NK-92 (cell line): ENCODE measurements around the gene MASP2.
"Not testable (repeated sequence)": the region's sequence is repeated elsewhere in the genome, so short reads cannot be mapped to it uniquely, and the experiment has no call there.

Experiments used
- DNase-seq: peaks from one replicate; lab custom pipeline; 2025; ENCODE audit not compliant: unreplicated experiment; lab: John Stamatoyannopoulos, UW

The MASP2 gene

DNA sequence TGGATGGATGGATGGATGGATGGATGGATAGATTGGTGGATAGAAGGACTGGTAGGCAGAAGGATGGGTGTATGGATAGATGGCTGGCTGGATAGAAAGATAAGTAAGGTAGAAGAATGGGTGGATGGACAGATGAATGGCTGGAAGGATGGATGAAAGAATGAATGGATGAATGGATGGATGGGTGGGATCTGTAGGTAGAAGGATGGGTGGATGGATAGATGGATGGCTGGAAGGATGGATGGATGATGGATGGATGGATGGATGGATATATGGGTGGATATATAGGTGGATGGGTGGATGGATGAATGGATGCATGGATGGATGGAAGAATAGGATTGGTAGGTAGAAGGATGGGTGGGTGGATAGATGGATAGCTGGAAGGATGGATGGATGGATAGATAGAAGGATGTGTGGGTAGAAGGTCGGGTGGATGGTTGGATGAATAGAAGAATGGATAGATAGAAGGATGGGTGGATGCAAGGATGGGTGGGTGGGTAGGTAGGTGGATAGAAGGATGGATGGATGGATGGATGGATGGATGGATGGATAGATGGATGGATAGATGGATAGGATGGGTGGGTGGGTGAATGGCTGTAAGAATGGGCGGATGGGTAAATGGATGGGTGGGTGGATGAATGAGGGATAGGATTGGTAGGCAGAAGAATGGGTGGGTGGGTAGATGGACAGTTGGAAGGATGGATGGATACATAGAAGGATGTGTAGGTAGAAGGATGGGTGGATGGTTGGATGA is 7.5 kb downstream of the MASP2 start:
- no peak for DNase-seq

DNA sequence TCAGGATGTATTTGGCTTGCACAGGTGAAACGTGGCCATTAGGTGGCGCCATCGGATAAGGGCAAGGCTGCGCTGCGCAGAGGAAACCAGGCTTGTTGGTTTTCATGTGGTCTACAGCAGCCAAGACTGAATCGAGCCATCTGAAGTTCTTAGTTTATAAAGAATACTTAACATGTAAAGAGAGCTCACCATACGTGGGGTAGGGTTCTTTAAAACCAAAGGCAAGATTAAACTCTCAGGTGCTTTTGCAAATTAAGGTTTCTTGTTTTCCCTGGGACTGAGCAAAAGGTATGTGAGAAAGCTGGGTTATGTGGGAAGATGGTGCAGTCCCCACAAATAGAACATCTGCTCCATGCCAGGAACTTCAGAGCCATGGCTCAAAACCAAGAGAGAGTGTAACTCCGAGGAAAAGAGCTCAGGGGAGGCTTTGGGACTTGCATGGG is 9.3 kb downstream of the MASP2 start:
- DNase-seq, result no peak

DNA sequence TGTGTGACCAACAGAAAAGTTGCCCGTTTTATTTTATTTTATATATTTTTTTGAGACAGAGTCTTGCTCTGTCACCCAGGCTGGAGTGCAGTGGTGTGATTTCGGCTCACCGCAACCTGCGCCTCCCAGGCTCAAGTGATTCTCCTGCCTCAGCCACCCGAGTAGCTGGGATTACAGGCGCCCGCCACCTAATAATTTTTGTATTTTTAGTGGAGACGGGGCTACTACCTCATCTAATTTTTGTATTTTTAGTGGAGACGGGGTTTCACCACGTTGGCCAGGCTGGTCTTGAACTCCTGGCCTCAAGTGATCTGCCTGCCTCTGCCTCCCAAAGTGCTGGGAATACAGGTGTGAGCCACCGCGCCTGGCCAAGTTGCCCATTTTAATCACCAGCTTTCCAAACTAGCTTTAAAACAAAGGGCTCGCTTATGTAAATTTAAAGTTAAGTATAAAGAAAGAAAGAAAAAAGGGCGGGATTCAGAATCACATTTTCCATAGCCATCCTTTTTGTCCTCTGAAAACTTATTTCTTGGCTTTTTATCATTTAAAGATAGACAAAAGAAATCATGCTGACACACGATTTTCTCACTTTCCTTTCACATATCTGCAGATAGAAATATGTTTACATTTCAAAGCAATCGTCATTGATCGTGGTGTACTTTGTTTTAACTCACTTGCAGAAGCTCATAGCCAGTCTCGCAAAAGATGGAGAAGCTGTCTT is 9.9 kb downstream of the MASP2 start:
- not testable (repeated sequence) for DNase-seq

DNA sequence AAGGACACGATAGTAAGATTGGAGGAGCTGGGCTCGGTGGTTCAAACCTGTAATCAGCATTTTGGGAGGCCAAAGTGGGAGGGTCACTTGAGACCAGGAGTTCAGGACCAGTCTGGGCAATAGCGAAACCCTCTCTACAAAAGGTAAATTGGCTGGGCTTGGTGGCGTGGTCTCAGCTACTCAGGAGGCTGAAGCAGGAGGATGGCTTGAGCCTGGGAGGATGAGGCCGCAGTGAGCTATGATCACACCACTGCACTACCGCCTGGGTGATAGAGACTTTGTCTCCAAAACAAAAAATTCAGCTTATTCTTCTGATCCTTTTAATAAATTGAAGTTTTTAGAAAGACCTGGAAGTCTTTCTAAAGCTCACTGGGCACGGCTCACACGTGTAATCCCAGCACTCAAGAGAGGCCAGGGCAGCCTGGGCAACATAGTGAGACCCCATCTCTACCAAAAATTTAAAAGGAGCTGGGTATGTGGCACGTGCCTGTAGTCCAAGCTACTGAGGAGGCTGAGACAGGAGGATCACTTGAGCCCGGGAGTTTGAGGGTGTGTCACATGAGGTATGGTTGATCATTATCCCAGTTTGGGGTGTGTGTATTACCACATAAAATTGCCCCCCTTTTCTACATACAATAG is 15.3 kb downstream of the MASP2 start:
- no peak for DNase-seq

DNA sequence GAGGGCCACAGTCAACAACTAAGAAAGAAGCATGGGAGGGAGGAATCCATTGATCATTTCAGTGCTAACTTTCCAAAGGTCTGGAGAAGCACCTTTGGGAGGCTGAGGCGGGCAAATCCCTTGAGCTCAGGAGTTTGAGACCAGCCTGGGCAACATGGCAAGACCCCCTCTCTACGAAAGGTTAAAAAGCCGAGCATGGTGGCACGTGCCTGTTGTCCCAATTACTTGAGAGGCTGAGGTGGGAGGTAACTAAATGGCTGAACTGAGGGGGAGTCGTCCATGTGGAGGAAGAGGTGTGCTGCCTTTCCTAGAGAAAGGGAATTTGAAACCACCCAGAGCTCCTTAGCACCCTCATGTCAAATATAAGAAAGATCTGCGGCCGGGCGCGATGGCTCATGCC is 16.2 kb downstream of the MASP2 start:
- DNase-seq, result no peak

DNA sequence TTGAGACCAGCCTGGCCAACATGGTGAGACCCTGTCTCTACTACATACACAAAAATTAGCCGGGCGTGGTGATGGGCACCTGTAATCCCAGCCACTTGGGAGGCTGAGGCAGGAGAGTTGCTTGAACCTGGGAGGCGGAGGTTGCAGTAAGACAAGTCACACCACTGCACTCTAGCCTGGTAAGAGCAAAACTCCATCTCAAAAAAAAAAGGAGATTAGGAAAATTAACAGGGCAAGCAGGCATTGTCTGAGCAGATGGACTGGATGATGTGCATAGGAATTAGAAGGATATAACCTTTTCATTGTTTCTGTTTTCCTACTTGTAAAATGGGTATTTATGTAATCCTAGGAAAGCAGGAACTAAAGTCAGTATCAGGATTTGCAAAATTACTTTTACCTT is 19.0 kb downstream of the MASP2 start:
- no peak for DNase-seq

DNA sequence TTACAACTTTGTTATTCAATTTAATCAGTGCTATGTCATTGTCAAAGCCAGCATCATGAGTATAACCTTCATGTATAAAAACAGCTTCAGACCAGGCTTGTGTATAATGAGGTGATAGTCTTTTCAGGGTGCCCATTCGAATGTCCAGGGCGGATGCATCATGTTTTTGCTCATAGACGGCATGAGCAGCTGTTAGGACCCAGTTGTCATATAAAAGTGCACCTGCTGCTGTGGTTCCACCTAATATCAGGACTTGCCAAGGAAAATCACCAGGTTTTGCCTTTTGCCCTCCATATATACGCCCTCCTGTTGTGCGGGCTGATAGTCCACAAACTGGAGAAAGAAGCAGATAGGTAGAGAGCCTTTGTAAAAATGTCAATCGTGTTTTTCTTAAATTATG is 19.7 kb downstream of the MASP2 start:
- no peak for DNase-seq

DNA sequence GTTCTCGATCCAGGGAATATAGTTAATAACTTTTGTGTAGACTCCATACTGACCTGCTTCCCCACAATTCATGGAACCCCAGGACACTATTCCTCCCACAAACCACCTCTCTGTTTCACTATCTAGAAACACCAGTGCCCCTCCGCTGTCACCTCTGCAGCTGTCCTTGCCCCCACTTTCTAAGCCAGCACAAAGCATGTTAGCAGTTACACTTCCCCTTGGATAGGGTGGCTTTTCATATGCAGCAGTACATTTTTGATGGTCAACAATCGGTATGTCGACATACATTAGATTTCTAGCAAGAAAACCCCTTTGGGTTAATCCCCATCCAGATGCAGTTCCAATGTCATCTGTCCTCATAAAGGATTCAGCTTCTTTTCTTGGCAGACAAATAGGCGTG is 20.1 kb downstream of the MASP2 start:
- no peak for DNase-seq

DNA sequence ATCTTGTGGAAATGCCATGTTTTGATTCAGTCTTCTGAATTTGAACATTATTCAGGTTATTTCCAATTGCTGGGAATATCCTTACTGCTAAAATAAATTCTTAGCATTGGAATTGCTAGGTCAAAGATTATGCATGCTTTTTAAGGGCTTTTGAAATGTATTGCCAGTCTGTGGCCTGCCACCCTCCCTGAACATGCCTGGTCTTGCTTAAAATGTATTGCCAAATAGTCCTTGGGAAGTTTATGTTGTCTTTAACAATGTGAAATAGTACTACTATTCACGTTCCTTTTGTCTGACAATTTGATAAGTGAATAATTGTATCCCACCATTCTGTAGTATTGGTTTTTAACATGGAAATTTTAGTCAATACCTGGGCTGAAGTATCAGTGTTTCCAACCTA is 21.0 kb downstream of the MASP2 start:
- no peak for DNase-seq

DNA sequence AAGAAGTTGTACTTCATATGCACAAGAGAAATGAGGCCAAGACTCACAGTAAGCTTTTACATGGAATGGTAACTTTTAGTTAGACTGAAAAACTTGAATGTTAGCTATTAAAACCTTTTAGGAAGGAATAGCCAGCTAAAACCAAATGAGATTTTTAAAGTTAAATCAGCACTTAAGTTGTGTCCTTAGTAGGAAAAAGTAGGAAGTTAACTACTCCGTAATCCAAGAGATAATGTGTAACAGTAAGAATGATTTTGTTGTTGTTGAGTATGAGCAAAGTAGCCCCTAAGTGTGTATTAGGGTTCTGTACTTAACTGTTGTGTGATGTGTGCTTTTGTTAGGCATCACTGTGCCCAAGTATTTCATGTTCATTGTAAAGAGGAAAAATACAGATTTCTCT is 21.4 kb downstream of the MASP2 start:
- no peak for DNase-seq

DNA sequence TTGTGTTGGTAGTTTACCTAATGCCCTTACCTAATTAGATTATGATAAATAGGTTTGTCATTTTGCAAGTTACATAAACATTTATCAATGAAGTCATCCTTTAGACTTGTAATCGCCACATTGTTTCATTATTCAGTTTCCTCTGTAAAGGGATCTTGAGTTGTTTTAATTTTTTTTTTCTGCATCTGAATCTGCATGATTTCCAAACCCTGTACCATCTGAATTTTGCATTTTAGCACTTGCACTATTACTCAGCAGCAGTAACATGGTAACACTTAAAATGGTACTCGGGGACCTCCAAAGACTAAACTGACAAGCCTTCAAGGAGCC is 22.2 kb downstream of the MASP2 start:
- DNase-seq, result no peak

DNA sequence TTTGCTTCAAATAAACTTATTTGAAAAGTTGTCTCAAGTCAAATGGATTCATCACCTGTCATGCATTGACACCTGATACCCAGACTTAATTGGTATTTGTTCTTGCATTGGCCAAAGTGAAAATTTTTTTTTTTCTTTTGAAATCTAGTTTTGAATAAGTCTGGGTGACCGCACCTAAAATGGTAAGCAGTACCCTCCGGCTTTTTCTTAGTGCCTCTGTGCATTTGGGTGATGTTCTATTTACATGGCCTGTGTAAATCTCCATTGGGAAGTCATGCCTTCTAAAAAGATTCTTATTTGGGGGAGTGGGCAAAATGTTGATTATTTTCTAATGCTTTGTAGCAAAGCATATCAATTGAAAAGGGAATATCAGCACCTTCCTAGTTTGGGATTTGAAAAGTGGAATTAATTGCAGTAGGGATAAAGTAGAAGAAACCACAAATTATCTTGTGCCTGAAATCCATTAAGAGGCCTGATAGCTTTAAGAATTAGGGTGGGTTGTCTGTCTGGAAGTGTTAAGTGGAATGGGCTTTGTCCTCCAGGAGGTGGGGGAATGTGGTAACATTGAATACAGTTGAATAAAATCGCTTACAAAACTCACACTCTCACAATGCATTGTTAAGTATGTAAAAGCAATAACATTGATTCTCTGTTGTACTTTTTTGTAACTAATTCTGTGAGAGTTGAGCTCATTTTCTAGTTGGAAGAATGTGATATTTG is 22.7 kb downstream of the MASP2 start:
- DNase-seq, result no peak

DNA sequence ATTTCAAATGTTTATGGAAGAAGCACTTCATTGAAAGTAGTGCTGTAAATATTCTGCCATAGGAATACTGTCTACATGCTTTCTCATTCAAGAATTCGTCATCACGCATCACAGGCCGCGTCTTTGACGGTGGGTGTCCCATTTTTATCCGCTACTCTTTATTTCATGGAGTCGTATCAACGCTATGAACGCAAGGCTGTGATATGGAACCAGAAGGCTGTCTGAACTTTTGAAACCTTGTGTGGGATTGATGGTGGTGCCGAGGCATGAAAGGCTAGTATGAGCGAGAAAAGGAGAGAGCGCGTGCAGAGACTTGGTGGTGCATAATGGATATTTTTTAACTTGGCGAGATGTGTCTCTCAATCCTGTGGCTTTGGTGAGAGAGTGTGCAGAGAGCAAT is 23.8 kb downstream of the MASP2 start:
- no peak for DNase-seq

DNA sequence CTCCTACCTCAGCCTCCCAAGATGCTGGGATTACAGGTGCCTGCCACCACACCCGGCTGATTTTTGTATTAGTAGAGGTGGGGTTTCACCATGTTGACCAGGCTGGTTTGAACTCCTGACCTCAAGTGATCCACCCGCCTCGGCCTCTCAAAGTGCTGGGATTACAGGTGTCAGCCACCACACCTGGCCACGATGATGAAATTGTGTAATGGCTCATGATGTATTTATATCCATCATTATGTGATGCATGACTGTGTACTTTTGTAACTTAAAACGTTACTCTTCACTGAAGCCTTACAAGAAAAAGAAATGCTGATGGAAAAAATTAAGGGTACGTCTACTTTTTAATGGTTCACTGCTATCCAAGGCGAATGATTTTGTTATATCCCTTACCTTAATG is 27.1 kb downstream of the MASP2 start:
- DNase-seq, result no peak

DNA sequence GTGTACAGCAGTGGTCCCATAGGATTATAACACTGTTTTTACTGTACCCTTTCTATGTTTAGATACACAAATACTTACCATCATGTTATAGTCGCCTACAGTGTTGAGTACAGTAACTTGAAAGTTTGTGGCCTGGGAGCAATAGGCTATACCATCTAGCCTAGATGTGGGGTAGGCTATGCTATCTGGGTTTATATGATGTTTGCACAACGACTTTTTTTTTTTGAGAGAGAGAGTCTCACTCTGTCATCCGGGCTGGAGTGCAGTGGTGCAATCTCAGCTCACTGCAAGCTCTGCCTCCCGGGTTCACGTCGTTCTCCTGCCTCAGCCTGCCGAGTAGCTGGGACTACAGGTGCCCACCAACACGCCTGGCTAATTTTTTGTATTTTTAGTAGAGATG is 27.7 kb downstream of the MASP2 start:
- not testable (repeated sequence) for DNase-seq

DNA sequence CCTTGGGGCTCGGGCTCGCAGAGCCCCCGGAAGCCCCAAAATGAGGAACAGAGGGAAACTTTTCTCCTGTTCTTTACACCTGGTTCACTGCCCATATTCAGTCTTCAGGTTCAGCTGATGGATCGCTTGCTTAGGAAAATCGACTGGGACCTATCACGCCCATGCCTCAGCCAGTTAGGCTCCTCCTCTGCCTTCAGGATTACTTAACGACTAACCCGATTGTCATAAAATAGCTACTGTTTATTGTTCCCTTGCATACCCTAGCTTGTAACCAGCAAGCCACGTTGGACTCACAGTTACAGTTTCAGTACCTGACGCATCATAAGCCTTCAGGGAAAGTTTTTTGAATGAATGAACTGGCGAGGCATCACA is 33.9 kb downstream of the MASP2 start:
- DNase-seq, result no peak

DNA sequence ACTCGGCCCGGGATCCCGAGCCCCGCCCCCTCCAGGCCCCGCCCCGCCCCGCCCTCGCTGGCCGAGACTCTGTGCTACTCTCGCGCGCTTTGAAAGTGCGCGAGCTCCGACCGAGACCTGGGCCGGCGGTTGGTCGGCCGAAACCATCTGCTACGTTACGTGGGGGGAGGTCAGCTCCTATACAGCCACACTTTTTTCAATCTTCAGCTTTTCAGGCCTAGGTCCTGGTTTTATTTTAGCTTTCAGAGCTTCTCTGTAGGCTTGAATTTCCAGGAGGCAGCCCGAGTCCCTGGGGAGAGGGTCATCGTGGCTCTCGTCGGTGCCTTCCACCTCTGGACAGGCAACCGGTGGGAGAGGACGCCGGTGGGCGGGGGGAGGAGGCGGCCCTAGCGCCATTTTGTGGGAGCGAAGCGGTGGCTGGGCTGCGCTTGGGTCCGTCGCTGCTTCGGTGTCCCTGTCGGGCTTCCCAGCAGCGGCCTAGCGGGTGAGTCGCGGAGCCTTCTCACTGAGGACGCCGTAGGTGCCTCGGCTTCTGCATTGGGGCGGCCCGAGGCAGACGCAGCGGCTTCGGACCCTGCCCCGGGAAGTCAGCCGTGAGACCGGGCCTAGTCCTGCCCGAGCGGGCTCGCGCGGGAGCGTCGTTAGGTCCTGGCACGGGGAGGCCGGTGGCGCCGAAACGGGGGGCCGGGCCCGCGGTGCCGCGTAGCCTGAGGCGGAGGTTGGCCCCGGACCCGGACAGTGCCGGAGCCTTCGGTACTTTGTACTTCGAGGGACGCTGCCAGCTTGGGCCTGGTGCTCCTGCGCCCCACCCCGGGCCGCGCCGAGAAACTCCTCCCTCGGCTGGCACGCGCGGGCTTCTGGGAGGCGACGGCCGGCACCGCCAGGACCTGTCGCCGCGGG is 34.5 kb downstream of the MASP2 start, which contains the start of gene TARDBP:
TARDBP (plus strand) TSS at position 395 of the 900 bp plus-strand sequence. CDS start 1,074 bp downstream, outside the sequence.
- peak; percentile 49 for DNase-seq

DNA sequence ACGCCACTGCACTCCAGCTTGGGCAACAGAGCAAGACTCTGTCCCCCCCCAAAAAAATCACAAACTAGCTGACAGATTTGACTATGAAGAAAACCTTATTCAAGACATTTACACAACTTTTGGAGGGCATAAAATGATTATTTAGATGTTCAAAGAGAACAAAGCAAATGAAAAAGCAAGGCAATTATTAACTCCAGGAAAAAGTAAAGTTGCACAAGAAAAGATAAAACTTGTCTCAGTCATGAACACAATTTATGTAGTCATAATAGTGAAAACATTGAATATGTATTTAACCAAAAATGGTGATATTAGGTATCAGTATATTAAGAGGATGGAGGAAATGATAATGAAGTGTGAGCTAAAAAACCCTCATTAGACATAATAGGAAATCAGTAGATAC is 46.5 kb downstream of the MASP2 start:
- no peak for DNase-seq

DNA sequence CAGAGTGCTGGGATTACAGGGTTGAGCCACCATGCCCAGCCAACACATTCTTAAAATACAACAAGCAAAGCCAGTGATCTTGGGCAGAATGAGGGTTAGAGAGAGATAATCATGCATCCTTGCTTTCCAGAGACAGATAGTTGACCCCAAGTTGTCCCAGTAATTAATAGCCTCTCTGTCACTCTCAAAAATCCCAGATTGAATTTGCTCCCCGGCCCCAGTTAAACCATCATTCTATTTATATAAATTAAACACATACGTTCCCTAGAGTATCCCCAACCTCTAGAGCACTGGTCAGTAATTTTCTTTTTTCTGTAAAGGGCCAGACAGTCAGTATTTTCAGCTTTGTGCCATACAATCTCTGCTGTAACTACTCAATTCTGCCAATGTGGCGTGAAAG is 50.9 kb downstream of the MASP2 start:
- no peak for DNase-seq

DNA sequence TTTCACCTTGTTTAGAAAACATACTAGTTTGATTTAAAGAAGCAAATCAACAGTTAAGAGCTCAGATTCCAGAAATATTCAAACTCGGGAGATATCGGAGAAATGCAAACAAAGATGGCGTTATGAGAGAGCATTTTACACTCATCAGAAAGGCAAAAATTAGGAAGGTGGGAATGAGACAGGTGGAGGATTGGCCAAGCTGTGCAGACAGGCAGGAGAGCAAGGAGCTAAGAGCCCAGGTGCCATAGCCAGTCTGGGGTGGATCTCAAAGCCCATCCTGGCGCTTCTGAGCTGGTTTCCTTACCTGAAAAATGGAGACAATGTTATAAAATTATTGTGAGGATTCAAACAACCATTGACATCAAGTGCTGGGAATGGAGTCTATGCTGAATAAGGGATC is 54.2 kb downstream of the MASP2 start:
- no peak for DNase-seq

DNA sequence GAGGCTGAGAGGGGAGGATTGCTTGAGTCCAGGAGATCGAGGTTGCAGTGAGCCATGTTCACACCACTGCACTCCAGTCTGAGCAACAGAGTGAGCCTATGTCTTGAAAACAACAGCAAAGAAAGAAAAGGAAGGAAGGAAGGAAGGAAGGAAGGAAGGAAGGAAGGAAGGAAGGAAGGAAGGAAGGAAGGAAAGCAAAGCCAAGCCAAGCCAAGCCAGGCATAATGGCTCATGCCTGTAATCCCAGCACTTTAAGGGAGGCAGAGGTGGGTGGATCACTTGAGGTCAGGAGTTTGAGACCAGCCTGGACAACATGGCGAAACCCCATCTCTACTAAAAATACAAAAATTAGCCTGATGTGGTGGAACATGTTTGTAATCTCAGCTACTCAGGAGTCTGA is 55.0 kb downstream of the MASP2 start:
- DNase-seq, result not testable (repeated sequence)
